ENCODE results near the gene COX20.

The COX20 gene

DNA sequence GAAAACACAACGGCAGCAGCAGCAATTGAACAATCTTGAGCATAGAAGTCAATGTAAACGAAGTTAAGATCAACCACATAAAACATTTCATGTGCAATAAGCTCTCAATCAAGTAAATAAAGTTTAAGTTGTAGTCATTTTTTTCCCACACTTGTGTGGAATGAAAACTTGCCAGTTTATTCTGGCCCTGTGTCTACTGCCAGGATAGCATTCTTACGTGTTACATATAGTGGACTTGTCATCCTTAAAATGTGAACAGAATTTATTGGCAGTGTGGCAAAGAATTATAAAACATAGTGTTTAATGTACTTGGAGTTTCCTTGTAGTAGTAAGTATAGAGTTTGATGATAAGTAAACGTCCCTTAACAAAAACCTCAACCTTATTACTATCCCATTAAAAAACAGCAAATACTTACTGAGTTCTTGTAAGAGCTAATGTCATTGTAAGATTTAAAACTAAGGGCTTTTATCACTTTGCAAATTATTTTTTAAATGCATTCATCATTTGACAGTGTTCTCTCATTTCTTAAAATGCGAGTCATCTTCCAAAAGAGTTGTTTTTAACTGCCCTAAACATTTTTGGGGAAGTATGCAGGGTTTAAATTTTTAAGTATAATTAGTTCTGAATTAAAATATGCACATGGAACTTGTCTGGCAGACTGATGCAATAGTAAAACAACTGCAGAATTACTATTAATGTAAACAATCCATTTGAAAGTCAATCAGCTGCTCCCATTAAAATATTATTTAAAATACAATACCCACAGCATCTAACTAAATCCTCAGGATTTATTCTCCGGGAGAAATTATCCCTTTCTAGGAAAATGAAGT lies 7.9 kb downstream of the COX20 start:
- no peak for FAIRE-seq
- no peak for DNase-seq (ENCODE audit: insufficient read length)
- TF ChIP-seq POLR2A (IDR thresholded peaks at IDR 0.05; ENCODE audit: low read depth, low read length) (no peak), POLR2AphosphoS5 (IDR thresholded peaks at IDR 0.05; ENCODE audit: low read depth, low read length) (no peak), TAF1 (IDR thresholded peaks at IDR 0.05; ENCODE audit: borderline replicate concordance, low read depth, low read length) (no peak)

DNA sequence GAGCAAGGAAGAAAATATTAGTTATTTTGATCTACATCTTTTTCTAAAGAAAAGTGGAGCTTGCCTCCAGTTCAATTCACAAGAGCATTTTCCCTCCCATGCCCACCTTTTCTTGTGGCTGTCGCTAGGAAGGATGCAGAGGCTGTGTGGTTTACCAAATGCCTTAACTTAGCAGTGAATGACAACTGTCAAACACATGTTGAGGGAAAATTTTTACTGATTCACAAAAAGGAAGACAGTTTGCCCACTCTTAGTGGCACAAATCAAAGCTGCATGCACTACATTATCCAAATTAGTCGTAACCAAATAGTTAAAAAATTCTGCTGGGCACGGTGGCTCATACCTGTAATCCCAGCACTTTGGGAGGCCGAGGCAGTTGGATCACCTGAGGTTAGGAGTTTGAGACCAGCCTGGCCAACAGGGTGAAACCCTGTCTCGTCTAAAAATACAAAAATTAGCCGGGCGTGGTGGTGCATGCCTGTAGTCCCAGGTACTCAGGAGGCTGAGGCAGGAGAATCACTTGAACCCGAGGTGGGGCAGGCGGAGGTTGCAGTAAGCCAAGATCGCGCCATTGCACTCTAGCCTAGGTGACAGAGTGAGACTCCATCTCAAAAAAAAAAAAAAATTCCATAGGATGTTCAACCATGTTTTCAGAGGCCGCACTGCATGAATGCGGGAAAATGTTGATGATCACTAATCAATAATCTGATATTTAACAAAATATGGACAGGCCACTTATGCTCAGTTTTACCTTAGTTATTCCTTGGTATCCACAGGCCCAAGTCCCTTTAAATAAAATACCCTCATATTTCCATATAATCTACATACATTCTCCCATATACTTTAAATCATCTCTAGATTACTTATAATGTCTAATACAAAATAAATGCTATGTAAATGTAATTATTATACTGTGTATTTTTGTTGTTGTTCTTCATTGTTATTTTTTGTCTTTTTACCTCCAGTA lies 9.0 kb downstream of the COX20 start:
- DNase-seq (ENCODE audit: insufficient read length) (no peak), FAIRE-seq (no peak)
- TF ChIP-seq POLR2AphosphoS5 (IDR thresholded peaks at IDR 0.05; ENCODE audit: low read depth, low read length) (peak; percentile 69; the same call in 1 of the 2 replicates), TAF1 (IDR thresholded peaks at IDR 0.05; ENCODE audit: borderline replicate concordance, low read depth, low read length) (no peak)

GRCh38 chr1:244846653-244847052 lies 11.2 kb downstream of the COX20 start:
- no peak for TF ChIP-seq TAF1 (IDR thresholded peaks at IDR 0.05; ENCODE audit: borderline replicate concordance, low read depth, low read length)
- no peak for TF ChIP-seq POLR2A (IDR thresholded peaks at IDR 0.05; ENCODE audit: low read depth, low read length)
- TF ChIP-seq POLR2AphosphoS5 (IDR thresholded peaks at IDR 0.05; ENCODE audit: low read depth, low read length) = no peak
- FAIRE-seq (no peak), DNase-seq (ENCODE audit: insufficient read length) (no peak)

GRCh38 chr1:244849189-244849866 lies 13.9 kb downstream of the COX20 start:
- TF ChIP-seq TAF1 (IDR thresholded peaks at IDR 0.05; ENCODE audit: borderline replicate concordance, low read depth, low read length) (no peak), POLR2AphosphoS5 (IDR thresholded peaks at IDR 0.05; ENCODE audit: low read depth, low read length) (0 out of 2 replicates have a peak, but pooled peaks have one; percentile 15)
- FAIRE-seq (no peak), DNase-seq (ENCODE audit: insufficient read length) (no peak)

GRCh38 chr1:244850099-244850852 lies 14.8 kb downstream of the COX20 start:
- no peak for DNase-seq (ENCODE audit: insufficient read length)
- no peak for FAIRE-seq
- TF ChIP-seq POLR2AphosphoS5 (IDR thresholded peaks at IDR 0.05; ENCODE audit: low read depth, low read length) (peak; percentile 78), POLR2A (IDR thresholded peaks at IDR 0.05; ENCODE audit: low read depth, low read length) (peak; percentile 60; the same call in 1 of the 2 replicates), TAF1 (IDR thresholded peaks at IDR 0.05; ENCODE audit: borderline replicate concordance, low read depth, low read length) (no peak)

GRCh38 chr1:244850896-244851295 lies 15.4 kb downstream of the COX20 start:
- no peak for TF ChIP-seq TAF1 (IDR thresholded peaks at IDR 0.05; ENCODE audit: borderline replicate concordance, low read depth, low read length)
- no peak for TF ChIP-seq POLR2AphosphoS5 (IDR thresholded peaks at IDR 0.05; ENCODE audit: low read depth, low read length)
- TF ChIP-seq POLR2A (IDR thresholded peaks at IDR 0.05; ENCODE audit: low read depth, low read length) = no peak
- DNase-seq (ENCODE audit: insufficient read length) = no peak
- FAIRE-seq = no peak

DNA sequence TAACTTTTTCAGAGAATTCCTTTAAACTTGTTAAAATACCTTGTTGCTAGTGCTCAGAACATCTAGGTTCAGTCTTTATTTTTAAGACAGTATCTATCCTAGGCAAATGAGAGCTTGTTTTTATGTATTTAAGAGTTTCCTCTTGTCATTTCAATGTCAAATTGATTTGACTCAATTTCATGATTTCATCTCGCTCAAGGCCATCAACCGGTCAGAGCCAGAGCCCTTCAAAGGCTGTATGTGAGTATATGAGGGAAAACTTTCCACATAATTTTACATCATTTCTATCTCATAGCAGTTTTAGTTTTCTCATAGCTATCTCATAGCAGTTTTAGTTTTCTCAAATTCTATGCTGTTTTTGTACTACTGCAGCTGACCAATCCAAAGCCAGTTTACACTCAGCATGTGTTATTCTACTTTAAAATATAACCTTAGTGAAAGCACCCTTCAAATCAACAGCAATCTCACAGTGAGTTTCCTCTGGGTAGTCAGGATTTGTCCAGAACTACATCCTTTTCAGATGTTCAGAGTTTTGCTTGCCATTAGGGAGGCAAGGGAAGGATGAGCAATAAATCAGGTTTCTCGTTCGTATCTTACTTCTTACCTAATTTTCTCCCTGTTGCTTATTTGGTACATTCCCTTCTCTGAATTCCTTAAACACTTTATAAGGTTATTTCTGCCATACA lies 16.2 kb downstream of the COX20 start:
- FAIRE-seq (no peak), DNase-seq (ENCODE audit: insufficient read length) (no peak)
- TF ChIP-seq TAF1 (IDR thresholded peaks at IDR 0.05; ENCODE audit: borderline replicate concordance, low read depth, low read length) (no peak), POLR2A (IDR thresholded peaks at IDR 0.05; ENCODE audit: low read depth, low read length) (peak; percentile 53), POLR2AphosphoS5 (IDR thresholded peaks at IDR 0.05; ENCODE audit: low read depth, low read length) (peak; percentile 78)

GRCh38 chr1:244852694-244853093 lies 17.2 kb downstream of the COX20 start:
- no peak for DNase-seq (ENCODE audit: insufficient read length)
- FAIRE-seq = no peak
- TF ChIP-seq POLR2A (IDR thresholded peaks at IDR 0.05; ENCODE audit: low read depth, low read length) (no peak; the same call in 1 of the 2 replicates), TAF1 (IDR thresholded peaks at IDR 0.05; ENCODE audit: borderline replicate concordance, low read depth, low read length) (no peak), POLR2AphosphoS5 (IDR thresholded peaks at IDR 0.05; ENCODE audit: low read depth, low read length) (peak; percentile 69)

- no peak for FAIRE-seq
- no peak for DNase-seq (ENCODE audit: insufficient read length)
Observed at GRCh38 chr1:244854166-244854565, 18.7 kb downstream of the COX20 start.

More at GRCh38 chr1:244854166-244854565, 18.7 kb downstream of the COX20 start:
- TF ChIP-seq POLR2A (IDR thresholded peaks at IDR 0.05; ENCODE audit: low read depth, low read length) (no peak), TAF1 (IDR thresholded peaks at IDR 0.05; ENCODE audit: borderline replicate concordance, low read depth, low read length) (no peak), POLR2AphosphoS5 (IDR thresholded peaks at IDR 0.05; ENCODE audit: low read depth, low read length) (no peak)
